Thyroid gland (tissue), 4 donors: ENCODE data around the gene CCDC39.

Experiments
- CTCF ChIP-seq, 6 experiments: fragments of 200-600 bp in 3 of 6; fragments of 450-650 bp in 3 of 6; sonication (generic) in 3 of 6; IDR thresholded peaks; one replicate each; pipeline ENCODE4 v1.5.1; 2016 to 2019; ENCODE audit warnings: antibody characterized with exemption in 6 of 6, mild to moderate bottlenecking in 2 of 6, inconsistent platforms in 1 of 6, moderate library complexity in 1 of 6
- POLR2A ChIP-seq, 2 donors: fragments of 450-650 bp; IDR thresholded peaks; one replicate each; pipeline ENCODE4 v1.6.1; 2017; ENCODE audit warnings: antibody characterized with exemption in 2 of 2, mild to moderate bottlenecking in 2 of 2, moderate library complexity in 1 of 2

DNA sequence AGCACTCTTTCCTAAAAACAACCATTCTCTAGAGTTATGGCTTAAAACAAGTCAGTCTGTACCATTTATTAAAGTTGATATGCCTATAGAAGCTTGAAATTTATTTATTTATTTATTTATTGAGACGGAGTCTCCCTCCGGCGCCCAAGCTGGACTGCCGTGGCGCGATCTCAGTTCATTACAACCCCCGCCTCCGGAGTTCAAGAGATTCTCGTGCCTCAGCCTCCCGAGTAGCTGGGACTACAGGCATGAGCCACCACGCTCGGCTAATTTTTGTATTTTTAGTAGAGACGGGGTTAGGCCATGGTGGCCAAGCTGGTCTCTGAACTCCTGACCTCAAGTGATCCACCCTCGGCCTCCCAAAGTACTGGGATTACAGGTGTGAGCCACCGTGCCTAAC lies 78.8 kb downstream of the CCDC39 start:
- TF ChIP-seq CTCF (IDR thresholded peaks at IDR 0.05): no peak
- no peak for TF ChIP-seq POLR2A (IDR thresholded peaks at IDR 0.05)
